Activated CD4-positive, alpha-beta memory T cell treated with anti-CD3 and anti-CD28 coated beads for 36 hours (primary cell): ENCODE data around the gene MCHR2. TPM values are rescaled to one million over a fixed set of nuclear protein-coding genes. Genes with fewer than 3 reads are reported as not detected.

Source experiments
- CTCF ChIA-PET: fragments of 350-600 bp; sonication (Branson Sonifier 250); formaldehyde crosslinking; loops from one replicate; lab custom pipeline; 2021; ENCODE audit warnings: antibody characterized with exemption, inconsistent platforms; lab: Charles Lee
- POLR2A ChIA-PET: fragments of 350-600 bp; sonication (Branson Sonifier 250); formaldehyde crosslinking; loops from one replicate; lab custom pipeline; 2021; ENCODE audit warnings: antibody characterized with exemption; lab: Charles Lee
- DNase-seq: peaks from one replicate; pipeline ENCODE4 v3.0.0-alpha.2; 2020
- H3K27ac Mint-ChIP-seq: one replicate; pipeline ENCODE4 v1.8.0; 2021; ENCODE audit warnings: mixed read lengths
- H3K27me3 Mint-ChIP-seq: one replicate; pipeline ENCODE4 v1.8.0; 2021; ENCODE audit warnings: mixed read lengths
- H3K36me3 Mint-ChIP-seq: one replicate; pipeline ENCODE4 v1.8.0; 2021; ENCODE audit warnings: mixed read lengths
- H3K4me1 Mint-ChIP-seq: one replicate; pipeline ENCODE4 v1.8.0; 2021; ENCODE audit warnings: low read depth, mixed read lengths
- H3K4me3 Mint-ChIP-seq: one replicate; pipeline ENCODE4 v1.8.0; 2021; ENCODE audit warnings: mild to moderate bottlenecking, mixed read lengths
- H3K9me3 Mint-ChIP-seq: one replicate; pipeline ENCODE4 v1.8.0; 2021; ENCODE audit warnings: mixed read lengths
- intact Hi-C: fragments of 100-400 bp; cut with micrococcal nuclease; formaldehyde crosslinking; loops from one replicate; pipeline ENCODE4 v1.15.1; 2023
- total RNA-seq, 2 experiments: library from RNA; stranded (reverse); gene quantifications; one replicate each; pipeline ENCODE4 v1.2.3, GENCODE V29; 2021

MCHR2 gene
- total RNA-seq, 2 experiments from 2014 or later, result not detected

DNA sequence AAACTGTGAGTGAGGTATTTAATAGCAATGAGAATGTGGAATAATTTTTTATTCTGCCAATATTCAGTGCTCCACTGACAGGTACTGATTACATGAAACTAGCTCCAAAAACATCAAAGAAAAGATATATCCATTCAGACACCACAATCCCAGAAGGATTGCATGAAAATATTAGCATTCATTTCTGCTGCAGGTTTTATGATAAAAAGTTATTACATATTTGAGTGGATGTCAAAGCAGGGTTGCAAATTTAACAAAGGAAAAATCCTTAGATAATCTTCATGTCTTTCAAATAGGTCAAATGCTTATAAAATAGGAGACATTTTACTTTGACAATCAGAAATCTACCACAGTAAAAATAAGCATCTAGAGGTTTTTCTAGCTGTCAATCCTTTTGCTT is 13.3 kb downstream of the MCHR2 start:
- H3K9me3 Mint-ChIP-seq, result no peaks in the 10 kb centered on the region
- DNase-seq, result no peak
- ChIA-PET CTCF (interaction anchor here (1.6 kb wide), 1 partner anchor 16 kb away, joined by 3 read pairs; no protein-coding TSS in a partner anchor), POLR2A (no interaction called here)
- H3K36me3 Mint-ChIP-seq, result no peaks in the 10 kb centered on the region
- H3K4me1 Mint-ChIP-seq, result no peaks in the 10 kb centered on the region
- intact Hi-C loops, result no loop called here
- no peak overlapping the region for H3K27ac Mint-ChIP-seq
- peaks cover 3% of the 10 kb centered on the region for H3K27me3 Mint-ChIP-seq
- H3K4me3 Mint-ChIP-seq, result no peak overlapping the region

DNA sequence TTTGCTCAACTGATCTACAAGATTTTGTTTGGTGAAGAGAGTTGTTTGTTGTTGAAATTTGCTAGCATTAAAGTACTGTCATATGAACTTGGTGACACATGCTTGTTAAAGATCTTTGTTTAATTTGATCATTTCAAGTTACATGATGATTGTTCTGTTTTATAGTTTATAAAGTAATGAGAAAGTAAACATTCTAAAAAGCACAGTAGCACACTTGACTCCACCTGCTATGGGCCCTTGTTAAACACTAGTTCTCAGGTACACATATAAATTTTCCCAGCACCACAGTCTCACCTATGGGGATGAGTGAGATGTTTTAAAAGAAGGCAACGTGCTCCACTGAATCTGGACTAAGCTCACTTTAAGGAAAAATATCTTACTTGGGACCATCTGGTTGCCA is 14.1 kb downstream of the MCHR2 start:
- Mint-ChIP-seq H3K4me3 (no peak overlapping the region), H3K27ac (no peak overlapping the region), H3K4me1 (no peaks in the 10 kb centered on the region), H3K27me3 (peaks cover 1% of the 10 kb centered on the region), H3K36me3 (no peaks in the 10 kb centered on the region), H3K9me3 (no peaks in the 10 kb centered on the region)
- intact Hi-C loops, result no loop called here
- POLR2A ChIA-PET, result no interaction called here
- CTCF ChIA-PET, result no interaction called here
- DNase-seq, result no peak

DNA sequence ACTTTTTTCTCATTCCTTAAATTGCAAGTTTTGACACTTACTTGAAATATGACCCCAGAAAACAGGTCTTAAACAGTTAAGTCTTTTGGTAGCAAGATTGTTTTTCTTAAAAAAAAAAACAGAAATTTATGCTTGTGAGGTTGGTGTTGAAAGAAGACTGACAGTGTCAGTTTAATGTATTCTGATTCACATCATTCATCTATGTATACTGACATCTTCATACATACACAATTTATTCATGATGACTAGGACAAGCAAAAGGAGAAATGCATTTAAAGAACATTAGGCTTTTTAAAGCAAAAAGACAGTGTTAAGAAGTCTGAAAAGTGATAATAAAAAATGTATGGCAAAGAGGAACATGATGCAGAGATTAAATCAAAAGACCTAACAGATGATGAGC is 27.0 kb downstream of the MCHR2 start:
- no peaks in the 10 kb centered on the region for H3K27me3 Mint-ChIP-seq
- no peak for DNase-seq
- POLR2A ChIA-PET, result no interaction called here
- H3K27ac Mint-ChIP-seq, result no peak overlapping the region
- intact Hi-C loops, result no loop called here
- H3K9me3 Mint-ChIP-seq, result no peaks in the 10 kb centered on the region
- no peak overlapping the region for H3K4me3 Mint-ChIP-seq
- H3K4me1 Mint-ChIP-seq, result no peaks in the 10 kb centered on the region
- CTCF ChIA-PET, result no interaction called here
- H3K36me3 Mint-ChIP-seq, result no peaks in the 10 kb centered on the region

DNA sequence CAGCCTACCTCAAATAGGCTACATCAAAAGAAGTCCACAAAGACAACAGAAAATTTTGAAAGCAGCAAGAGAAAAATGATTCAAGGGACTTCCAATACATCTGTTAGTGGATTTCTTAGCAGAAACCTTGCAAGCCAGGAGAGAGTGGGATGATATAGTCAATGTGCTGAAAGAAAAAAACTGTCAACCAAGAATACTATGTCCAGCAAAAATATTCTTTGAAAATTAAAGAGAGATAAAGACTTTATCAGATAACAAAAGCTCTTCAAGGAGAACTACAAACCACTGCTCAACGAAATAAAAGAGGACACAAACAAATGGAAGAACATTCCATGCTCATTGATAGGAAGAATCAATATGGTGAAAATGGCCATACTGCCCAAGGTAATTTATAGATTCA is 34.0 kb downstream of the MCHR2 start:
- no peak for DNase-seq
- H3K4me3 Mint-ChIP-seq, result no peak overlapping the region
- peaks cover 33% of the 10 kb centered on the region for H3K9me3 Mint-ChIP-seq
- POLR2A ChIA-PET, result no interaction called here
- H3K27ac Mint-ChIP-seq, result no peak overlapping the region
- CTCF ChIA-PET, result no interaction called here
- H3K27me3 Mint-ChIP-seq, result no peaks in the 10 kb centered on the region
- no peaks in the 10 kb centered on the region for H3K36me3 Mint-ChIP-seq
- H3K4me1 Mint-ChIP-seq, result no peaks in the 10 kb centered on the region
- intact Hi-C loops, result no loop called here

DNA sequence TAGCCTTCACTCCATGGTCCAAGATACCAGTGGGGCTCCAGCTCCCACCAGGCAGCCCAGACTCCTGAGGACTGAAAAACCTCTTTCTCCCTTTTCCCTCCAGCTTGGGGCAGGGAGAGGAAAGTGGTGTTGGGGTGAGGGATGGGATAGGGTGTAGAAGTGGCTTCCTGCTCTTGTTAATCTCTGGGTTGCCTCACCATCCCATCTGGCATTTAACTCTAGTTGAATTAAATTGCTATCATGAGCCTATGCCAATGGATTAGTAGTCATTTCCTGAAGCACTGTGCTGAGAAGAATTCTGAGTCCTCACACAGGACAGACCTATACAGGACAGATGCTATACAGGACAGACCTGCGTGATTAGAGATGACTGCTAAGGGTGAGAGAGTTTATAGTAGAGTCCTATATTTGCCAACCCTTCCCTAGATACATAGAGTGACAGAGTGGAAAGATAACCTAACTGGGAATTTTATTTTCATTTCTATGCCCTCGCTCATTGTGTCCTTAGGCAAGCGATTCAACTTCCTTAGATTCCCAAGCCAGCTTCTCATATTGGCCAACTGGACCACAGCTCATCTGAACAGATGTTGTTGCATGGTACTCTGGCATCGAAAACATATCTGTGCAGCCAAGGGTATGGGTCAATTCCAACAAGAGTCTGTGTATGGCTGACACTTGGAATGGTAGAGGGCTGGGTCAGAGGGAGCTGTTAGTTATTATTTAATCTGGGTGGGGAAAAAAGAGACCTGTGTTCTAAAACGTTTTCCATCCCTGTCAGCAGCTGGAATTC is 42.8 kb downstream of the MCHR2 start:
- intact Hi-C loops, result no loop called here
- no peaks in the 10 kb centered on the region for H3K9me3 Mint-ChIP-seq
- no peak overlapping the region for H3K27ac Mint-ChIP-seq
- H3K36me3 Mint-ChIP-seq, result no peaks in the 10 kb centered on the region
- DNase-seq, result no peak
- ChIA-PET CTCF (no interaction called here), POLR2A (no interaction called here)
- no peaks in the 10 kb centered on the region for H3K4me1 Mint-ChIP-seq
- H3K27me3 Mint-ChIP-seq, result peaks cover 1% of the 10 kb centered on the region
- no peak overlapping the region for H3K4me3 Mint-ChIP-seq

DNA sequence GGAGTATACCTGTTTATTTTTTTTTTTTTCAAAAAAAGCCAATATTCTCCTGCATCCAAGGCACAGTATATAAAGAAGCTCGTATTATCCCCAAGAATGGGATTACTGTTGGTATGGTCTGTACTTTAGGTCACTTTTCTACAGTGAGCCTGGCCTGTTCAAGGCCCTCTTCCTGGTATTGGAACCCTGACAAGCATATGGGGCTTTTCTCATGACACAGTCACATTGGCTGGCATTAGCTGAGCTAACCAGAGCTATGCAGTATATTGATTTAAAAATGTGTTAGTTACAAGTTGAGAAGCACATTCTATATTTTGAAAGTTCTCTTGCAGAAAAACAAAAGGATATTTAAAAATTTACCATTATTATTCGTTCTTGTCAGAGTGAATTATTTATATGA is 48.0 kb downstream of the MCHR2 start:
- POLR2A ChIA-PET, result no interaction called here
- intact Hi-C loops, result no loop called here

DNA sequence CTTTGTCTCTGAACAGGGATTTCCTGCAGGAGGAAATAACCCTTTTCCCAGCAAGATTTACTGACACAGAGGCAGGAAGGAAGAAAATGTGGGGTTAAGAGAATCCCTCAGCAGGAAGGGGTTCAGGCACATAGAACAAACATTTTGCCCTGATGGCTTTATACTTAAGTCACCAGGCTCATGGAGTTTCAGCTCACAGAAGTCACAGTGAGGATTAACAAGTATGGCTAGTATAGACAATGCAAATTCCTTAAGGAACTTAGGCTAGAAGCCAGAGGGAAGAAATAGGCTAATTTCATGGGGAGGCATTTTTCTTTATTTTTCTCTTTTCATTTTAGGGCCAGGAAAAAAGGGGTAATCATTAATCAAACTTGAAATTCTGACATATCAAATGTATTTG is 50.2 kb downstream of the MCHR2 start:
- H3K4me1 Mint-ChIP-seq, result no peaks in the 10 kb centered on the region

More for the DNA sequence above, 48.0 kb downstream of the MCHR2 start:
- CTCF ChIA-PET, result no interaction called here
- no peak overlapping the region for H3K4me3 Mint-ChIP-seq
- H3K27me3 Mint-ChIP-seq, result peaks cover 9% of the 10 kb centered on the region
- no peak for DNase-seq
- no peaks in the 10 kb centered on the region for H3K9me3 Mint-ChIP-seq
- no peaks in the 10 kb centered on the region for H3K36me3 Mint-ChIP-seq
- H3K4me1 Mint-ChIP-seq, result no peaks in the 10 kb centered on the region
- no peak overlapping the region for H3K27ac Mint-ChIP-seq

DNA sequence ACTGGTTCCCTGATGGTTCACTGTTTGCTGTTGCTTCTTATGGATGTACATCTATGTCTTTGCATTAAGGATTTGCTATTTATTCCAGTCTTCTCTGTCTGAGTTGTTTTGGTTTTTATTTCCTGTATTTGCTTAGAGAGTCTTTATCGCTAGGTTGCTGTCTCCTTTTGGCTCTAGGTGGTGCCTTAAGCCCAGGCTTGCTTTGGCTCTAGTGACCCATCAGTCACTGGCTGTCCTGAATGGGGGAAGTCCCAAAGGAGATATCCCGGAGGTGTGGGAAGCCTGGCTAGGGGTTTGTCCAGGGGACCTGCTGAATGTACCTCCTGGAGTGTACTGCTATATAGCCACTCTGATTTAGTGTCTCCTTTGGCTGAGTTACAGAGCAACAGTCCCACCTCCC is 53.4 kb downstream of the MCHR2 start:
- Mint-ChIP-seq H3K36me3 (no peaks in the 10 kb centered on the region), H3K9me3 (no peaks in the 10 kb centered on the region), H3K27ac (no peak overlapping the region), H3K4me3 (no peak overlapping the region), H3K27me3 (peaks cover 13% of the 10 kb centered on the region), H3K4me1 (no peaks in the 10 kb centered on the region)
- no peak for DNase-seq
- POLR2A ChIA-PET, result no interaction called here
- intact Hi-C loops, result no loop called here
- CTCF ChIA-PET, result no interaction called here

More for the DNA sequence above, 50.2 kb downstream of the MCHR2 start:
- DNase-seq, result no peak
- peaks cover 14% of the 10 kb centered on the region for H3K27me3 Mint-ChIP-seq
- ChIA-PET POLR2A (no interaction called here), CTCF (no interaction called here)
- no peak overlapping the region for H3K4me3 Mint-ChIP-seq
- H3K36me3 Mint-ChIP-seq, result no peaks in the 10 kb centered on the region
- no peak overlapping the region for H3K27ac Mint-ChIP-seq
- intact Hi-C loops, result no loop called here
- no peaks in the 10 kb centered on the region for H3K9me3 Mint-ChIP-seq

DNA sequence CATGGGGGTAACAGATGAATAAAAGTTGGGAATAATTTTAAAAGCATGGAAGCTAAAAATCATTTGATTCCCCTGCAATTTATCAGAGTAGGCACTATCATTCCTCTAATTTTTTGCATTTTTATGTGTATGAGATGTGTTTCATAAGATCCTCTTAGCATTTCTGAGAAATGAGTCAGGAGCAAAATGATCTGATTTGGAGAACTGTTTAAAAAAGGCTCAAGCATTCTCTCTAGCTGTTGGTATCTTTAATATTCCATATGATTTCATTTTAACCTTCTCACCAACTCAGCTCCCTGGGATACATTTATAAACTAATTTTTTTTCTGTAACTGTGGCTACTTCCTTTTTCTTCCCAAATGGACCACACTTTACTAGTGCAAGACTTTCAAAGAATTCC is 60.9 kb downstream of the MCHR2 start:
- no peaks in the 10 kb centered on the region for H3K27me3 Mint-ChIP-seq
- H3K4me3 Mint-ChIP-seq, result no peak overlapping the region
- ChIA-PET POLR2A (no interaction called here), CTCF (no interaction called here)
- DNase-seq, result no peak
- no peak overlapping the region for H3K27ac Mint-ChIP-seq
- peaks cover 2% of the 10 kb centered on the region for H3K9me3 Mint-ChIP-seq
- H3K36me3 Mint-ChIP-seq, result no peaks in the 10 kb centered on the region
- intact Hi-C loops, result no loop called here
- no peaks in the 10 kb centered on the region for H3K4me1 Mint-ChIP-seq

DNA sequence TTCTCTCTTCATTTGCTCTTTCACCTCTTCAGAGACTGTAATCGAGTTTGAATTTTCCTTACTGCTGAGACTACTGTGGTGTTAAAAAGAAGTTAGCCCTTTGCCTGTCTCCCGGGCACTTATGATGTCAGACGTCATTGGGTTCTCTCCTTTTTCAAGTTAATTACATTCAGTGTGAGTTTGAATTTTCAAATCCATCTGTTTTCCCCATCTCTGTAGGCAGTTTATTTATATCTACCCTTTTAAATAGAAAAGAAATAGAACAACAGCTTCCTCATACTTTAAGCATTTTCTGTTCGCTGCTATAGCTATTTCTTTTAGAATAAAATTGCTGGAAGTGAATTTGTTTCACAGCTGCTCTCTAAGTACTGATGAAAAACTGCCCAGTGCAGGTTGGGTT is 81.4 kb downstream of the MCHR2 start:
- peaks cover 5% of the 10 kb centered on the region for H3K27me3 Mint-ChIP-seq
- no peaks in the 10 kb centered on the region for H3K4me1 Mint-ChIP-seq
- CTCF ChIA-PET, result no interaction called here
- no peaks in the 10 kb centered on the region for H3K36me3 Mint-ChIP-seq
- no peak overlapping the region for H3K27ac Mint-ChIP-seq
- intact Hi-C loops, result no loop called here
- no peak for DNase-seq
- POLR2A ChIA-PET, result no interaction called here
- no peaks in the 10 kb centered on the region for H3K9me3 Mint-ChIP-seq
- no peak overlapping the region for H3K4me3 Mint-ChIP-seq

DNA sequence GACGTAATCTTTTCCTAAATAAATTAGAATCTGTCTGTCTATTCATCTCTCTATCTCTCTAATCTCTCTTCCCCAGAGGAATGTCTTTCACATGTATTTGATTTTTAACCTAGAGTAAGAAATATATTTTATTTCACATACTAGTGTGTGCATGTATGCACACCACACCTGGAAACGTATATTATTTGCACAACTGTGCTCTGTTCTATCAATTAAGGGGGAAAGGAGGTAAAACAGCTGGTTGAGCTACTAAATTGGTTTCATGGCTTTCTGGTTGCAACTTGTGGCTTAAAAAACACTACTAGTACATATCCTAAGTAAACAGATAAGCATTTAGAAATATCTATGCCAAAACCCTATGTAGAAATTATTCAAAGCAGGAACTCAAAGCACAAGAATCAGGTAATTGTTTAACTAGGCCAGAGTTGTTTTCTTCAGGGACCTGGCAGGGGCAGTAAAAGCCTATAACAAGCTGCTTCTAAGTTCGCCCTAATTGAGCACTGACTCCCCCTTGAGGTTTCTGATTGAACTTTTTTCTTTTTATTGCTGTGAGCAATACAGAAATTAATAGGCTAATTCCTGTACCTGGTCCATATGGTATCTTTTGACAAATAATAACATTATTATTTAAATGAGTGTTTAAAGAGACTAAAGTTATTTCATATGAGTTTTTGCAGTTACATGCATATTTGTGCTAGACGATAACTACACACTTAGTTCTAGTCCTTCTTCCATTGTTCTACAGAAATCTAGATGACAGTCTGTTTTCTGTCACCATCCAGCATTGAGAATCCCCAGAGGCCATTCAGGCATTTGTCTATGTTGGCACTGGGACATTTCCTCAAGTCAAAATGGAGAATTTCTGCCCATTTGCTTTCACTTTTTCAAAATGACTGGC is 88.6 kb downstream of the MCHR2 start:
- CTCF ChIA-PET, result interaction anchor here (2.3 kb wide), 1 partner anchor 38 kb away, joined by 19 read pairs; no protein-coding TSS in a partner anchor
- Mint-ChIP-seq H3K4me3 (no peak overlapping the region), H3K27me3 (peaks cover 7% of the 10 kb centered on the region), H3K9me3 (no peaks in the 10 kb centered on the region), H3K4me1 (no peaks in the 10 kb centered on the region), H3K27ac (no peak overlapping the region), H3K36me3 (no peaks in the 10 kb centered on the region)
- DNase-seq, result no peak
- intact Hi-C loops, result no loop called here
- POLR2A ChIA-PET, result no interaction called here

DNA sequence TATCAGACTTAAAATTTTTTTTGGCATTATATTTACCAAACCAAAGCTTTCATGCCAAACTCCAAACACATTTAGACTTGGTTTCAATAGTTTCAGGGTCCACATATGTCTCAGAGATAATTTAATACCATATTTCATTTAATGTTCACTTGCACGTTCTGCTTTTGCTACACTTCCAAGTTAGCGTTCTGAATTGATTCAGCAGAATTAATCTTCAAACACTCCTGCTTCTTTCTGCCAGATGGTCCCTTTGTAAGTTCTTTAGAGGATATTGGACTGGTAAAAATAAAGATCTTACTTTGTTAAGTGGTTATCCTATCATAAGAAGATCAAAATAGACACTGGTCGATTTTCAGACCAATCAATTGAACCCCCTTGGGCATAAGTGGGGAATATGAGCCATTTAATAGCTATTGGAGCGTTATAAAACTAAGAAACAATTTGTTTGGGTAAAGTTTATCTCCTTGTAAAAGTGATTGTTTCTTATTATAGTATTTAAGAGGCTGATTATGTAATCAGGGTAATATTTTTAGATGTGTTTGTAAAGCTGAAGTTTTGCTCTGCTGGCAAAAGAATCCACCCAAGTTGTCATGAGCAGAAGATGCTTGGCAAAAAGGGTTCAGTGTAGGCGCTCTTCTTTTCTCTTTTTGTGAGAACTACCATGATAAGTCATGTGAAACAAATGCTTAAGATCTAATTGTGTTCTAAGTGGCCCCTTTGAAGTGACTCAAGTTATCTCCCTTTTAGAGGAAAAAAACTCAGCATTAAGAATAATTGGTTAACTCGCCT is 92.2 kb downstream of the MCHR2 start:
- peaks cover 10% of the 10 kb centered on the region for H3K27me3 Mint-ChIP-seq
- H3K9me3 Mint-ChIP-seq, result no peaks in the 10 kb centered on the region
- H3K36me3 Mint-ChIP-seq, result no peaks in the 10 kb centered on the region
- no peak overlapping the region for H3K4me3 Mint-ChIP-seq
- no peak overlapping the region for H3K27ac Mint-ChIP-seq
- no peak for DNase-seq
- CTCF ChIA-PET, result interaction anchor here (1.8 kb wide), 1 partner anchor 34 kb away, joined by 8 read pairs; no protein-coding TSS in a partner anchor
- intact Hi-C loops, result no loop called here
- POLR2A ChIA-PET, result no interaction called here
- H3K4me1 Mint-ChIP-seq, result no peaks in the 10 kb centered on the region
